SJCRH30 (cell line): ENCODE measurements around the gene ARL15. TPM values are rescaled to one million over a fixed set of nuclear protein-coding genes. Genes with fewer than 3 reads are reported as not detected.

Experiments
- DNase-seq, 2 experiments: peaks; one replicate each; pipeline ENCODE4 v3.0.0-alpha.2; 2015 to 2020
- H3K27ac ChIP-seq: fragments of 250-450 bp; sonication (Bioruptor Pico); 2 replicates; pipeline ENCODE4 v1.5.1; 2020; ENCODE audit warnings: mild to moderate bottlenecking, moderate library complexity
- H3K27me3 ChIP-seq: fragments of 250-450 bp; sonication (Bioruptor Pico); 2 replicates; pipeline ENCODE4 v1.5.1; 2020; ENCODE audit warnings: mild to moderate bottlenecking, moderate library complexity
- H3K36me3 ChIP-seq: fragments of 250-450 bp; sonication (Bioruptor Pico); 2 replicates; pipeline ENCODE4 v1.5.1; 2020; ENCODE audit warnings: mild to moderate bottlenecking, moderate library complexity
- H3K4me1 ChIP-seq: fragments of 250-450 bp; sonication (Bioruptor Pico); 2 replicates; pipeline ENCODE4 v1.5.1; 2020; ENCODE audit warnings: mild to moderate bottlenecking, moderate library complexity
- H3K4me3 ChIP-seq: fragments of 250-450 bp; sonication (Bioruptor Pico); 2 replicates; pipeline ENCODE4 v1.5.1; 2020; ENCODE audit warnings: mild to moderate bottlenecking, moderate library complexity
- H3K9me3 ChIP-seq: fragments of 250-450 bp; sonication (Bioruptor Pico); replicated peaks from 2 replicates; pipeline ENCODE4 v1.5.1; 2020; ENCODE audit warnings: mild to moderate bottlenecking, moderate library complexity
- total RNA-seq: library from RNA; depleted of rRNA; stranded (reverse); fragments of >200 nt; shearing (Covaris generic); gene quantifications from 2 replicates; pipeline ENCODE4 v1.2.3, GENCODE V29; 2014

ARL15 gene
- total RNA-seq, 1 experiment from 2014 or later, result 21.5 TPM

GRCh38 chr5:53943938-53944337, 366.4 kb downstream of the ARL15 start:
- no peak overlapping the region for H3K27ac ChIP-seq
- no peak for DNase-seq
- no peaks in the 10 kb centered on the region for H3K36me3 ChIP-seq
- H3K4me1 ChIP-seq, result no peaks in the 10 kb centered on the region
- no peaks in the 10 kb centered on the region for H3K9me3 ChIP-seq
- H3K27me3 ChIP-seq, result no peaks in the 10 kb centered on the region
- no peak overlapping the region for H3K4me3 ChIP-seq

- Histone ChIP-seq H3K4me1 (no peaks in the 10 kb centered on the region), H3K27me3 (no peaks in the 10 kb centered on the region), H3K36me3 (no peaks in the 10 kb centered on the region), H3K27ac (no peak overlapping the region), H3K4me3 (no peak overlapping the region), H3K9me3 (no peaks in the 10 kb centered on the region)
- DNase-seq, result no peak
These were observed 367.6 kb downstream of the ARL15 start for GRCh38 chr5:53942724-53943123.

- Histone ChIP-seq H3K36me3 (no peaks in the 10 kb centered on the region), H3K27me3 (no peaks in the 10 kb centered on the region), H3K4me3 (no peak overlapping the region), H3K9me3 (no peaks in the 10 kb centered on the region), H3K4me1 (no peaks in the 10 kb centered on the region), H3K27ac (no peak overlapping the region)
- no peak for DNase-seq
These were observed 369.5 kb downstream of the ARL15 start for GRCh38 chr5:53940921-53941320.

GRCh38 chr5:53937467-53937866, 372.9 kb downstream of the ARL15 start:
- Histone ChIP-seq H3K9me3 (no peaks in the 10 kb centered on the region), H3K4me1 (no peaks in the 10 kb centered on the region), H3K27me3 (no peaks in the 10 kb centered on the region), H3K27ac (no peak overlapping the region), H3K4me3 (no peak overlapping the region), H3K36me3 (no peaks in the 10 kb centered on the region)
- DNase-seq, result no peak

GRCh38 chr5:53936481-53937352, 373.7 kb downstream of the ARL15 start:
- no peak for DNase-seq
- Histone ChIP-seq H3K4me1 (no peaks in the 10 kb centered on the region), H3K27me3 (no peaks in the 10 kb centered on the region), H3K36me3 (no peaks in the 10 kb centered on the region), H3K27ac (no peak overlapping the region), H3K4me3 (no peak overlapping the region), H3K9me3 (no peaks in the 10 kb centered on the region)

- Histone ChIP-seq H3K4me1 (no peaks in the 10 kb centered on the region), H3K27ac (no peak overlapping the region), H3K4me3 (no peak overlapping the region), H3K36me3 (no peaks in the 10 kb centered on the region), H3K9me3 (no peaks in the 10 kb centered on the region), H3K27me3 (no peaks in the 10 kb centered on the region)
- DNase-seq, result no peak
These were observed 376.1 kb downstream of the ARL15 start for GRCh38 chr5:53934151-53934820.

- no peak for DNase-seq
- Histone ChIP-seq H3K4me3 (no peak overlapping the region), H3K27ac (no peak overlapping the region), H3K27me3 (no peaks in the 10 kb centered on the region), H3K36me3 (no peaks in the 10 kb centered on the region), H3K9me3 (no peaks in the 10 kb centered on the region), H3K4me1 (no peaks in the 10 kb centered on the region)
These were observed 378.0 kb downstream of the ARL15 start for GRCh38 chr5:53932351-53932750.

- Histone ChIP-seq H3K9me3 (no peaks in the 10 kb centered on the region), H3K27ac (no peak overlapping the region), H3K4me3 (no peak overlapping the region), H3K27me3 (no peaks in the 10 kb centered on the region), H3K4me1 (no peaks in the 10 kb centered on the region), H3K36me3 (no peaks in the 10 kb centered on the region)
- no peak for DNase-seq
These were observed 379.9 kb downstream of the ARL15 start for GRCh38 chr5:53930457-53930856.

GRCh38 chr5:53929570-53929969, 380.8 kb downstream of the ARL15 start:
- no peak overlapping the region for H3K27ac ChIP-seq
- no peaks in the 10 kb centered on the region for H3K36me3 ChIP-seq
- no peaks in the 10 kb centered on the region for H3K9me3 ChIP-seq
- DNase-seq, result no peak
- H3K27me3 ChIP-seq, result no peaks in the 10 kb centered on the region
- H3K4me3 ChIP-seq, result no peak overlapping the region
- 0 out of 2 replicates have a peak, but pooled peaks cover 2% of the 10 kb centered on the region for H3K4me1 ChIP-seq

GRCh38 chr5:53929152-53929551, 381.2 kb downstream of the ARL15 start:
- no peak for DNase-seq
- Histone ChIP-seq H3K27ac (no peak overlapping the region), H3K27me3 (no peaks in the 10 kb centered on the region), H3K4me3 (no peak overlapping the region), H3K4me1 (0 out of 2 replicates have a peak, but pooled peaks cover 3% of the 10 kb centered on the region), H3K36me3 (no peaks in the 10 kb centered on the region), H3K9me3 (no peaks in the 10 kb centered on the region)

- H3K27me3 ChIP-seq, result no peaks in the 10 kb centered on the region
- H3K36me3 ChIP-seq, result no peaks in the 10 kb centered on the region
- H3K27ac ChIP-seq, result no peak overlapping the region
- DNase-seq, result no peak
- H3K9me3 ChIP-seq, result no peaks in the 10 kb centered on the region
- 0 out of 2 replicates have a peak, but pooled peaks cover 3% of the 10 kb centered on the region for H3K4me1 ChIP-seq
- no peak overlapping the region for H3K4me3 ChIP-seq
These were observed 381.7 kb downstream of the ARL15 start for GRCh38 chr5:53928641-53929040.

- no peaks in the 10 kb centered on the region for H3K9me3 ChIP-seq
- H3K36me3 ChIP-seq, result no peaks in the 10 kb centered on the region
- 0 out of 2 replicates have a peak, but pooled peaks cover 3% of the 10 kb centered on the region for H3K4me1 ChIP-seq
- DNase-seq, result no peak
- H3K4me3 ChIP-seq, result no peak overlapping the region
- no peaks in the 10 kb centered on the region for H3K27me3 ChIP-seq
- H3K27ac ChIP-seq, result no peak overlapping the region
These were observed 382.6 kb downstream of the ARL15 start for GRCh38 chr5:53927668-53928247.

- no peaks in the 10 kb centered on the region for H3K9me3 ChIP-seq
- H3K4me1 ChIP-seq, result 0 out of 2 replicates have a peak, but pooled peaks cover 3% of the 10 kb centered on the region
- no peaks in the 10 kb centered on the region for H3K36me3 ChIP-seq
These were observed 384.3 kb downstream of the ARL15 start for GRCh38 chr5:53926026-53926425.

GRCh38 chr5:53924392-53924791, 386.0 kb downstream of the ARL15 start:
- Histone ChIP-seq H3K27ac (no peak overlapping the region), H3K36me3 (no peaks in the 10 kb centered on the region), H3K27me3 (no peaks in the 10 kb centered on the region), H3K9me3 (no peaks in the 10 kb centered on the region), H3K4me1 (peaks cover 6% of the 10 kb centered on the region), H3K4me3 (no peak overlapping the region)
- DNase-seq, result peak in 1 of 2 experiments; percentile 22

More at GRCh38 chr5:53926026-53926425, 384.3 kb downstream of the ARL15 start:
- Histone ChIP-seq H3K27ac (no peak overlapping the region), H3K4me3 (no peak overlapping the region), H3K27me3 (no peaks in the 10 kb centered on the region)
- no peak for DNase-seq

- no peaks in the 10 kb centered on the region for H3K27me3 ChIP-seq
- H3K27ac ChIP-seq, result no peak overlapping the region
- peaks cover 10% of the 10 kb centered on the region for H3K4me1 ChIP-seq
- H3K36me3 ChIP-seq, result no peaks in the 10 kb centered on the region
- H3K9me3 ChIP-seq, result no peaks in the 10 kb centered on the region
- DNase-seq, result peak in 1 of 2 experiments; percentile 37
- no peak overlapping the region for H3K4me3 ChIP-seq
These were observed 386.4 kb downstream of the ARL15 start for GRCh38 chr5:53923961-53924360.
